GM18511 (cell line): Measurements from ENCODE around the gene RPS6KA2.

Experiments used
- ATAC-seq: cut with Tn5 transposase; IDR thresholded peaks from one replicate; pipeline ENCODE4 v1.9.1; 2021; ENCODE audit warnings: mild to moderate bottlenecking, moderate library complexity; ENCODE audit not compliant: unreplicated experiment

RPS6KA2 gene

DNA sequence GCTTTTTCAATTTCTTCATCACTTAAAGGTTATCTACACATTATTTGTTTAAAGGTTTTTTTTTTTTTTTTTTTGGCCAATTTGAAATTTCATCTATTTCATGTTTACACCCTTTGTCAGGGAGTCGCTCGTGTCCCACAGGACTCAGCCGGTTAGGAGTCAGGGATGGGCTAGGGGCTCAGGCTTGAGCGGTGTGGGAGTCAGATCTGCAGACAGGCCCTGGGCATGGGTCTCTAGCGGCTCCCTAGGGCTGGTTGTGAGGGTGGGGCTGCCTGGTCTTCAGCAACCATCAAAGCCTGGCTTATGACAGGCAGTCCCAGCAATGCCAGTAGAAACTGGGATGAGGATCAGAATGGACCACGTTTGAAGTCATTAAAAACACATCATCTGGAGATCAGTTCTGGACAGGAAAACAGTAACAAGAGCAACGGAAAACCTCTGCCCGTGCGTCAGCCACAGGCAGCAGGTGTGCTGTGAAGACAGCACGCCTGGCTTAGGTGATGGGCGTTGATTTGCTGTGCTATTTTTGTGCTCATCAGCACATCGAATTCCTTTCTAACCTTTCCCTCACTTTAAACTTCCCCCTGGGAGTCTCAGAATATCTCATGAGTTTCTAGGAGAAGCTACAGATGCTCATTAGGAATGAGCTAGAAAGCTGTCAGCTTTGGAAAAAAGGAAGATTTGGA lies 153.0 kb downstream of the RPS6KA2 start:
- no peak for ATAC-seq

DNA sequence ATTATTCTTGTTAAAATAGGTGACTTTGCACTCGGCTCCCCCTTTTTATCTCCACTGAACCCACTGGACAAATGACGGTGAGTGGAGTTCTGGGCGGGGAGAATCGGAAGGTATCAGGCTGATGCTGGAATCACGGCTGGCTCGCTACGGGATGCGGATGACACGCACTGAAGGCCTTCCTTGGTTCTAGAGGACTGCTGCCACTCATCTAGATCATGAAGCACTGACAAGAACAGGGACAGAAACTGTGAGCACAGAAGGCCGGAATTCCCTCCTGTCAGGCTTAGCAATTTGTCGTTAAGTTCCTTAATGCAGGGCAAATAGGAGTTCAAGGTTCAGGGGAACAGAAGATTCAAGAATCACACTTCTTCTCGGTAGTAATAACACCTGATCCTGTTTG lies 154.4 kb downstream of the RPS6KA2 start:
- ATAC-seq: no peak

GRCh38 chr6:166471797-166472260 lies 155.2 kb downstream of the RPS6KA2 start:
- ATAC-seq: no peak

GRCh38 chr6:166470863-166471410 lies 156.1 kb downstream of the RPS6KA2 start:
- no peak for ATAC-seq

DNA sequence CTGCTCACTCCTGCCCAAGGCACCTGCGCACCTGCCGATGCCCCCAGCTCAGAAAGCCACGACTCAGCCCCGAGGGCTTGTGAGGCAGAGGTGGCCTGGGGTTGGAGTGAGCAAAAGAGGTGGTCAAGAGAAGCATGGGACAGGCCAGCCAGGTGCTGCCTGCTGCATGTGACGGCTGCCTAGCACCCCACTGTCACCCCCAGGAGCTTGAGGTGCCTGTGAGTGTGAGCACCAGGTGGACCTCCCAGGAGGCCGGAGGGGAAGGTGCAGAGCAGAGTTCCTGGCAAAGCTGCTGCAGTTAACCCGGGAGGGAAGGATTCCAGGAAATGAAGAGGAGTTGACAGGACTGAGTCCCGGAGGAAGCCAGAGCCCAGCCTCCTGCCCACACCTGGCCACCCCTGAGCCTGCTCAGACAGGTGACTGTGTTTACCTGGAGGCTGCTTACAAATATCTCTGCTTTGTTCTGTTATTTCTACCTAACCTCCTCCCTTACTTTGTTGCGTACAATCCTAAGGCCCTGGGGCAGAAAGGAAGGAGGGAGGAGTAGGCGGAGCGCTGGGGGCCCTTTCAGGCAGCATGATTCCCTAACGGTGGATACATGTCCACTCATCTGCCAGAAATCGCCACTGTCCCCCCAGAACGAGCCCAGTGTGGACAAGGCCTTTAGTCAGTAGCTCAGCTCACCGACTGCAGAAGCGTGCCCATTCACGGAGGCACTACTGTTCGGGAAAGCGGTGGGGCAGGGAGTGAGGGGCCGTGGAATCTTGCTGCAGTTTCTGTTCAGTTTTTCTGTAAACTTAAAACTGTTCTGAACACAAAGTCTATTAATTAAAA lies 156.8 kb downstream of the RPS6KA2 start:
- ATAC-seq: no peak

GRCh38 chr6:166469426-166469961 lies 157.6 kb downstream of the RPS6KA2 start:
- no peak for ATAC-seq

DNA sequence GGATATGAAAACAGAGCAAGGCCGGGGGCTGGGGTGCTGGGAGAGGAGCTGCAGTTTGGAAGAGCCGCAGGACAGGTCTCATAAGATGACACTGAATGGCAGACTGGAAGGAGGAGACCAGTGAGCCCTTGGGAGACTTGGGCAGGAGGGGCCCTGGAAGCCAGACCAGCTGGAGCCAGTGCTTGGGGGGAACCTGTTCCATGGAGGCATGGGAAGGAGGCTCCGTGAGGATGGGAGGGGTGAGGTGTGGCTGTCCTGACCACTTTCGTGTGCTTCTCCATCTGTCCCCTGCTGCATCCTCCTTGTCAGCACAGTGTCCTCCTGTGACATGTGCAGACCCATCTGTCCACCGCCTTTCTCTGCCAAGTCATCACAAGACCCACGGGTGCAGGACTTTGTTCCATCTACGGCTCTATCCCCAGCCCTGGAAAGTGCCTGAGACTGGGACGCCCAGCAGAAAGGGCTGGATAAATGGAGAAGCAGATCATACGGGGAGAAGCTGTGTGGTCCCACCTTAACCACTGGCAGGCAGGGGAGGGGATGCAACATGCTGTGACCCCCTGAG lies 159.5 kb downstream of the RPS6KA2 start:
- no peak for ATAC-seq

DNA sequence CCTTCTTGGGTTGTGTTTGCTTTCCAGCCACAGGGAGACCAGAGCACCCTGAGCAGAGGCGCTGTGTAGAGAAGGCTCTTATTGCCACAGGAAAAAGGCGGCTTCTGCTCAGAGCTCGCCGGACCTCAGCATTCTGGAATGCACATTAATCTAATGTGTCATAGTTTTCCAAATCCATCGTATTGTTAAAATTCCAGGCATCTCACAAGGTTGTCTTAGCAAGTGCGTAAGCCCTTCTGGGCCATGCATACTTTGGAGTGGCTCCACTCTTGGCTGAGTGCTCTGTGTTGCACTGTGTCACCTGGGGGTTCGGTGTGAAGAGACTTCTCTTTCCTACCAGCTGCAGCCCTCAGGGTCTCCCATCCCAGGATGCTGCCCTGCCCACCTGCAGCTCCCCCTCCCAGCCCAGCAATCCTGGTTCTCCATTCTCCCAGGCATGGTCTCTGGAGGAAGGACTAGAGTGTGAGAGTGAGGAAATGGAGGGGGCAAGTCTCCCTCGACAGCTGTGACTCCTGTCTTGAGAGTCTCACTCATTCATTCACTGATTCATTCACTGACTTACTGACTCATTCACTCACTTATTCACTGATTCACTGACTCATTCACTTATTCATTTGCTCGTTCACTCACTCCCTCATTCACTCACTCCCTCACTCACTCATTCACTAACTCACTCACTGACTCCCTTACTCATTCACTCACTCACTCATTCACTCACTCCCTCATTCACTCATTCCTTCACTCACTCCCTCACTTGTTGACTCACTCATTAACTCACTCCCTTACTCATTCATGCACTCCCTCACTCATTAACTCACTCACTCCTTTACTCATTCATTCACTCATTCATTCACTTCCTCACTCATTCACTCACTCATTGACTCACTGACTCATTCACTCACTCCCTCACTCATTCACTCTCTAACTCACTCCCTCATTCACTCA lies 160.6 kb downstream of the RPS6KA2 start:
- ATAC-seq: no peak

DNA sequence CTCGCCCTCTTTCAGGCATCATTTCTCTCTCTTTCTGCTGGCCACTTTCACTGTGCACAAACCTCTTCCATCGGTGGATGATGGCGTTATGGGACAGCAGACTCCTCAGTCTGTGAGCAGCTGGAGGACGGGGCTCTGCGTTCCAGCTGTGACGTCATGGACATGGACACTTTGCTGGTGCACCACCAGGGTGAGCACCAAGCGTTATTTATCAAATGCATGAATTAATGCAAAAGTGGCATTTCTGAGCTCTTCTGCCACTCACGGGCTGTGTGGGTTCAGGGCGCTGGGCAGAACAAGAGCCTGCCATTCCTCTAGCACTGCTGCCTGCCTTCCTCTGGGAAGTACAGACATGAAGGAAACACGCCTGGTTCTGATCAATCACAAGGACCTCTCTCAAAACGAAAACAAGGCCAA lies 161.4 kb downstream of the RPS6KA2 start:
- ATAC-seq: no peak

DNA sequence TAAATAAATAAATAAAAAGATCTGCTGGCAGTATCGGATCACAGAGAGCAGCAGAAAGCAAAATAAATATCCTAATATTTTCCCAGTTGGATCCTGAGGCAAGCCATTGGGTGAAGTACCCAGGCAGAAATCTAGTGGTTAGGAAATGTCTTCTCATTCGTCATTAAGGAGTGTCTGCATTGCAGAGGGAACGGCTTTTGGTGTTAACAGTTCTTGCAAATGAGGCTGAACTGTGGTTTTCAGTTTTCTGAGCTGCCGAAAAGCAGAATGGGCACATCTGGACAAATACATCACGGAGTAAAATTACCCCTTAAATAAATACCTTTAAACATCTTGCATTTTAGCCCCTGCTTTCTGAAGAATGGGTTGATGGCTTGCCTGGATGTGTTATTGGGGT lies 162.1 kb downstream of the RPS6KA2 start:
- peak; percentile 66 for ATAC-seq

GRCh38 chr6:166464068-166465002 lies 162.7 kb downstream of the RPS6KA2 start:
- ATAC-seq: peak; percentile 49

DNA sequence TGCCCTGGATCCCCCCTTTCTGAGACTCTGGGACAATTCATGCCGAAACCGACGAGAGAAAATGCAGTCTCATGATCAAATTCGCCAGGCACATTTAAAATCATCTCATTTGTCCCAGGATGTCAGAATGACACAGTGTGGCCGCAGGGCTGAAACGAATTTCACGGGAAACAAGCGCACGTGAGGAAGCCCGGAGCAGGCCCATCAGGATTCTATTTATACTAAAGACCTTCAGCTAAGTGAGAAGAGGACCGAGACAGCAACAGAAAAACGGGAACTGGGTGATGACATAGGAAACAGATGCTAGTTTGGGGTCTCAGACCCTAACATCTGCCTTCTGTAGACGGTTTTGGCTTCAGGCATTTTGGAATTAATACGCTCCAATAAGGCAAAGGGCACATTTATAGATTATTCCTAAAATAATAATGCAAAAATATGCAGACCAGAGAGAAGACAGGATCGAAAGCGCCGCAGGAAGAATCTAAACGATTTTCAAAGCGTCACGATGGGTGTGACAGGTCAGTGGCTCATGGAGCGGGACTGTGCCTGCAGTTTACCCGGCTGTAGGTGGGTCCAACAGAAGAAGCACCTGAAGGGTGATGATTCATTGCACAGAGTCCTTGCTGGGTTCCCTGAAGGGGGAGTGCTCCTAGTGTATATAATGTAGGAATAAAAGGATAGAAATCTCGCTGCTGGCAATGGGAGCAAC lies 163.5 kb downstream of the RPS6KA2 start:
- no peak for ATAC-seq

GRCh38 chr6:166462461-166463135 lies 164.5 kb downstream of the RPS6KA2 start:
- ATAC-seq: no peak

DNA sequence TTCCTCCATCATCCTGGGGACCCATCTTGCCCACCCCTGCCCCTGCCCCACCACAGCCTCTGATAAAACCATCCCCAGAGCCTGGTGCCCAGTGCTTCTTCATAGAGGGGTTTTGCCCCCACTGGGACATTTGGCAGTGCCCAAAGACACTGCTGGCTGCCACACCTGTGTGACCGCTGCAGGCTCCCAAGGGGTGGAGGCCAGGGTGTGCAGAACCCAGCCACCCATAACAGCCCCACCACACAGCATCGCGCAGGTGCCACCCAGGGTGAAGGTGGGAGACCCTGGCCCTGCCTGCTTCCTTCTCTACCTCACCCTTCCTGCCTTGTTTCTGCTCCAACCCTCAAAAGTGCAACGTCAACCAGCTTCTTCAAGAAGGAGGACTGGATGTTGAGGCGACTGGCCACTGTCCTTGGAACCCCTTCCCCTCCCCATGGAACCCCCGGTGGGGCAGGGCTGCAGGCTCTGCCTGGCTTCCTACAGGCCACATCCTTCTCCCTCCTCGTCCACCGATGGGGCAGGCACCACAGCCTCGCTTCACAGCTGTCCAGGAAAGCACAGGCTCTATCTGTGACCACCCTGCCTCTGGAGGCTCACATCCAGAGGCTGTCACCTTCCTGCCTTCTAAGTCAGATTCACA lies 165.1 kb downstream of the RPS6KA2 start:
- ATAC-seq: no peak

GRCh38 chr6:166460473-166461437 lies 166.3 kb downstream of the RPS6KA2 start:
- no peak for ATAC-seq

DNA sequence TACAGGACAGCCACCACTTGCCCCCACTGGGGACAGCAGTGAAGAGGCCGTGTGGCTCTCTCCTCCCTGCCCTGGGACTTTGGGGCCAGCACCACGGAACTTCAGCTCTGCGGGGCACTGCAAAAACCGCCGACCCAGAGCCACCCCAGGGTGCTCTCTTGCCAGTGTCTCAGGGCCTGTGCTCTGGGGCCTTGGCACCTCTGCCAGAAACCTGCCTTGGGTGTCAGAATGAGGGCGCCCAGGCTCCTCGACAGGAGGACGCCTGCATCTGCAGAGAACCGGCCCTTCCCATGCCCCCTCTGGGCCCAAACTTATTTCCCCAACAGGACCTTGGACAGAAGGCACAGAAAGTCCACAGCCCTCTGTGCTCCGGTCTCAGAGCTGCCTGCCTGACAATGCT lies 167.1 kb downstream of the RPS6KA2 start:
- no peak for ATAC-seq
